Right lobe of liver (tissue), 4 donors: ENCODE data around the gene DNAAF8.

Experiments used
- CTCF ChIP-seq, 4 donors: fragments of 200-600 bp in 3 of 4; fragments of 450-650 bp in 1 of 4; IDR thresholded peaks; one replicate each; pipeline versions ENCODE4 v1.5.1 to v1.8.0; 2016 to 2022; ENCODE audit warnings: antibody characterized with exemption in 4 of 4, mild to moderate bottlenecking in 2 of 4
- POLR2A ChIP-seq: fragments of 450-650 bp; IDR thresholded peaks from one replicate; pipeline ENCODE4 v1.6.1; 2017; ENCODE audit warnings: antibody characterized with exemption, mild to moderate bottlenecking
- donor health status: DM: no; HTN: no; CAD: no.
- donor health status: DM: no; HTN: no; CAD: no.
- donor health status: DM: no; HTN: yes; CAD: no.

GRCh38 chr16:4760221-4760910, 26.0 kb downstream of the DNAAF8 start:
- TF ChIP-seq CTCF (IDR thresholded peaks at IDR 0.05) (no peak), POLR2A (no peak)
